ENCODE results near the gene HFE.

HFE gene

GRCh38 chr6:26128013-26128771, 41.0 kb downstream of the HFE start:
- H3K4me3 ChIP-seq (ENCODE audit: low read length) = peak overlapping the region; percentile 56
- no peak for TF ChIP-seq ZNF274 (IDR thresholded peaks at IDR 0.05; ENCODE audit: low read depth, low read length)

- H3K4me3 ChIP-seq (ENCODE audit: low read length) = no peak overlapping the region
- no peak for TF ChIP-seq ZNF274 (IDR thresholded peaks at IDR 0.05; ENCODE audit: low read depth, low read length)
Observed at GRCh38 chr6:26129656-26130055, 42.4 kb downstream of the HFE start.

DNA sequence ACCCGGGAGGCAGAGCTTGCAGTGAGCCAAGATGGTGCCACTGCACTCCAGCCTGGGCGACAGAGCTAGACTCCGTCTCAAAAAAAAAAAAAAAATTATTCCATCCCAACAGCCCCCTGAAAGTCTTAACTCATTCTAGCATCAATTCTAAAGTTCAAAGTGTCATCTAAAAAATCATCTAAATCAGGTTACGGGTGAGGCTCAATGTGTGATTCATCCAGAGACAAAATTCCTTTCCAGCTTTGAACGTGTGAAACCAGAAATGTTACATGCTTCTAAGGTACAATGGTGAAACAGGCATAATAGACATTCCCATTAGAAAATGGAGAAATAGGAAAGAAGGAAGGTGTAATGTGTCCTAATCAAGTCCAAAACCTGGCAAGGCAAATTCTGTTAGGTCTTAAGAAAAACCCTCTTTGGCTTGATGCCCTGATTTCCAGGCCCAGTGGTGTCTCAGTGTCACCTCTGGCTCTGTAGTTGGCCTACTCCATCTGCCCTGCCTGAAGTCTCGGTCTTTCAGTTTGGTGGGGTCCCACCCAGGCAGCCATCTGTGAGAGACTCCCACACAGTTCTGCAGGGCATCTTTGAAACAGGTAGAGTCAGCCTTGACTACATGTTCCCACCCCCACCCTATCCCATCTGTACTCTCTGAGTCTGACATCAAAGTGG, 43.5 kb downstream of the HFE start:
- H3K4me3 ChIP-seq (ENCODE audit: low read length) = no peak overlapping the region
- TF ChIP-seq ZNF274 (IDR thresholded peaks at IDR 0.05; ENCODE audit: low read depth, low read length) = no peak

DNA sequence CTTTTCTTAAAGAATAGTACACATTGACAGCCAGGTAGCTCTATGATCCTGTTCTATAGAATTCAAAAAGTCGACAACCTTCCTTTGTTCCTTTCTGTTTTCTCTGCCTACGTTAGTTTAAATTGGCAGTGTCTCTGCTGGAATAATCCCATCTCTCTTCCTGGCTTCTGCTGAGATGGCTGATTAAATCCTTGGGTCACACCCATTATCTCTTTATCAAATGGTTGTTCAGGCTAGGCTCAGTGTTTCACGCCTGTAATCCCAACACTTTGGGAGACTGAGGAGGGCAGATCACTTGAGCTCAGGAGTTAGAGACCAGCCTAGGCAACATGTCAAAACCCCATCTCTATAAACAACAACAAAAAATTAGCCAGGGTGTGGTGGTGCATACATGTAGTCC, 44.4 kb downstream of the HFE start:
- no peak for TF ChIP-seq ZNF274 (IDR thresholded peaks at IDR 0.05; ENCODE audit: low read depth, low read length)
- H3K4me3 ChIP-seq (ENCODE audit: low read length) = no peak overlapping the region

GRCh38 chr6:26133730-26134129, 46.5 kb downstream of the HFE start:
- H3K4me3 ChIP-seq (ENCODE audit: low read length) = no peak overlapping the region
- TF ChIP-seq ZNF274 (IDR thresholded peaks at IDR 0.05; ENCODE audit: low read depth, low read length) = no peak

GRCh38 chr6:26136321-26136720, 49.1 kb downstream of the HFE start:
- H3K4me3 ChIP-seq (ENCODE audit: low read length) = no peak overlapping the region
- no peak for TF ChIP-seq ZNF274 (IDR thresholded peaks at IDR 0.05; ENCODE audit: low read depth, low read length)

GRCh38 chr6:26140254-26140966, 53.2 kb downstream of the HFE start:
- no peak overlapping the region for H3K4me3 ChIP-seq (ENCODE audit: low read length)
- TF ChIP-seq ZNF274 (IDR thresholded peaks at IDR 0.05; ENCODE audit: low read depth, low read length) = no peak

GRCh38 chr6:26140967-26141294, 53.7 kb downstream of the HFE start:
- TF ChIP-seq ZNF274 (IDR thresholded peaks at IDR 0.05; ENCODE audit: low read depth, low read length) = no peak
- no peak overlapping the region for H3K4me3 ChIP-seq (ENCODE audit: low read length)

GRCh38 chr6:26141378-26141904, 54.2 kb downstream of the HFE start:
- no peak overlapping the region for H3K4me3 ChIP-seq (ENCODE audit: low read length)
- TF ChIP-seq ZNF274 (IDR thresholded peaks at IDR 0.05; ENCODE audit: low read depth, low read length) = no peak

DNA sequence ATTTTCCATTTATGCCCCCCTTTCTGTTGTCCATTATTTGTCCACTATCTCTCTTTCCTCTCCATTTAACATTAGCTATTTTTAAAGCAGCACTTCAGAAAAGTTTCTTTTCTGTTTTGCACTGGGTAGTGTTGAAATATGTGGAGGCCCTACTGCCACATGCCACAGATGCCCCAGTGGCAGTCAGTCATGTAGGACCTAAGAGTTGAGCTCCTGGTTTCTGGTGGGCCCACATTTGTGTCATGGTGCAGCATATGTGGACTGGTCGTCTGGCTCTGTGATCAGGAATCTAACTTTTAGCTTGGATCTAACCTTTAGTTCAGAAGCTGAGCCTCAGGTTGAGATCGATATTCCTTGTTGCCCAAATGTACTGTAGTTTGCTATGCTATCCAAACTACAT, 54.8 kb downstream of the HFE start:
- TF ChIP-seq ZNF274 (IDR thresholded peaks at IDR 0.05; ENCODE audit: low read depth, low read length) = no peak
- H3K4me3 ChIP-seq (ENCODE audit: low read length) = no peak overlapping the region
